ENCODE results near the gene CELA2A.
"Not testable (repeated sequence)": the region's sequence is repeated elsewhere in the genome, so short reads cannot be mapped to it uniquely, and the experiment has no call there.

CELA2A gene

DNA sequence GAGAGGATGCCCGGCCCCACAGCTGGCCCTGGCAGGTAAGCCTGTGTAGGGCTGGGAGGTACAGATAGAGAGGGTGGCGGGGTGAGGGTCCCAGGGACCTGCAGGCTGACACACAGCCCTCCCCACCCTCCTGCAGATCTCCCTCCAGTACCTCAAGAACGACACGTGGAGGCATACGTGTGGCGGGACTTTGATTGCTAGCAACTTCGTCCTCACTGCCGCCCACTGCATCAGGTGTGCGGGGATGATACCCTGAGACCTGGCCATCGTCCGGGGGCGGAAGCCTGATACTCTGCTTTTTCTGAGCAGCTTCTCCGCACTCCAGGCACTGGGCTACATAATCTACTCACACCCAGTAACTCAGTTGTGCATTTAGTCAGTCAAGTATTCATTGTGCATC lies 16.2 kb upstream of the CELA2A start:
- H3K4me3 ChIP-seq (ENCODE audit: low read length), result no peak overlapping the region
- no peak for DNase-seq (ENCODE audit: low read depth, low spot score)

DNA sequence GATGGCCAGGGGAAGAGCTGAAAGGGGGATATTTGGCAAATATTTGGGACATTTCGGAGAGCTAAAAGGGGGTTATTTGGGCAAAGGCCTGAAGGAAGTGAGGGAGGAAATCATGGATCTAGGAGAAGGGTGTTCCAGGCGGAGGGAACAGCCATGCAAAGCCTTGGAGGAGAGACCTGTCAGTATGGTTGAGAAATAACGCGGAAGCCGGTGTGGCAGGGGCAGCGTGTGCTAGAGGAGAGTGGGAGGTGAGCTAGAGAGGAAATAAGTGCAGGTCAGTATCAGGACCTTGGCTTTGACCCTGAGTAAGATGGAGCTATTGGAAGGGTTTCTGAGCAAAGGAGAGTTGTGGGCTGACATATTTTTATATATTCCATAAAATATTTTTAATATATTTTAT lies 15.3 kb upstream of the CELA2A start:
- no peak for DNase-seq (ENCODE audit: low read depth, low spot score)
- H3K4me3 ChIP-seq (ENCODE audit: low read length), result no peak overlapping the region

DNA sequence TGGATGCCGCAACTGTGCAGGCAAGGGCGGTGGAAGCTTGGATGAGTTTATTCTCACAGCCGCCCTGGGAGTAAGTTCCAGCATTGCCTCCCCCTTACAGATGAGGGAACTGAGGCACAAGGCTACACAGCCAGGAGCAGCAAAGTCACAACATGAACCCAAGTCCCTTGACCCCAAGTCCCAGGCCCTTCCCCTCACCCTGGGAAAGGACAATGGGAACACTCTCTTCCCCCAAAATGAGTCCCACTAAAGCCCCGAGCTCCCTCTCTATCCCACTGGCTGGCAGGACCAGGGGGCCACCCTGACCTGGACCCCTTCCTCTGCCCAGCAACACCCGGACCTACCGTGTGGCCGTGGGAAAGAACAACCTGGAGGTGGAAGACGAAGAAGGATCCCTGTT lies 14.4 kb upstream of the CELA2A start:
- no peak overlapping the region for H3K4me3 ChIP-seq (ENCODE audit: low read length)
- no peak for DNase-seq (ENCODE audit: low read depth, low spot score)

DNA sequence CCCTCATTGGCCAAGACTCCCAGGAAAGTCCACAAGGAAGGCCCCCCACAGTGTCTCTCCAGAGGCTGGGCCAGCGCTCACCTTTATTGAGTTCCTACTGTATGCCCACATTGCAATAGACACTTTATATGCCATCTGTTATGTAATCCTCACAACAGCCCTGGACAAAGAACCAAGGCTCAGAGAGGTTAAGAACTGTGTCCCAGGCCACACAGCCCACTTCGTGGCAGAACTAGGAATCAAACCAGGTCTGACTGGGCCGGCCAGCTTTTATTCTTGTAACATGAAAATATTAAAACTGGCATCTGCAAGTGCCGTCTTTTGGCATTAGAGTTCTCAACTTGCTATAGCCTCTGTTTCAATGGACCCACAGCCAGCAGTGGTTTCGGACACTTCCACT lies 13.8 kb upstream of the CELA2A start:
- DNase-seq (ENCODE audit: low read depth, low spot score), result no peak
- no peak overlapping the region for H3K4me3 ChIP-seq (ENCODE audit: low read length)

DNA sequence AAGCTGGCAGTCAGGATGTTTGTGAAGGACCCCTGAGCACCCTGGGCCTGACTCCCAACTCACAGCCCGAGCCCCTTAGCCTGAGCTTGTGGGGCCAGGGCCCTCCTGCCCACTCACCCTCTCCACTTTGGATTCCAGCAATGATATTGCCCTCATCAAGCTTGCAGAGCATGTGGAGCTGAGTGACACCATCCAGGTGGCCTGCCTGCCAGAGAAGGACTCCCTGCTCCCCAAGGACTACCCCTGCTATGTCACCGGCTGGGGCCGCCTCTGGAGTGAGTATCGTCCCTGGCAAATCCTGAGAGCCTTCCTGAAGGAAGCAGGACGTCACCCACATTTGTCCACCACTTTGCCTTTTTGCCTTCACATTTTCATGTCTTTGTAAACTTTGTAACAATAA lies 13.3 kb upstream of the CELA2A start:
- no peak for DNase-seq (ENCODE audit: low read depth, low spot score)

DNA sequence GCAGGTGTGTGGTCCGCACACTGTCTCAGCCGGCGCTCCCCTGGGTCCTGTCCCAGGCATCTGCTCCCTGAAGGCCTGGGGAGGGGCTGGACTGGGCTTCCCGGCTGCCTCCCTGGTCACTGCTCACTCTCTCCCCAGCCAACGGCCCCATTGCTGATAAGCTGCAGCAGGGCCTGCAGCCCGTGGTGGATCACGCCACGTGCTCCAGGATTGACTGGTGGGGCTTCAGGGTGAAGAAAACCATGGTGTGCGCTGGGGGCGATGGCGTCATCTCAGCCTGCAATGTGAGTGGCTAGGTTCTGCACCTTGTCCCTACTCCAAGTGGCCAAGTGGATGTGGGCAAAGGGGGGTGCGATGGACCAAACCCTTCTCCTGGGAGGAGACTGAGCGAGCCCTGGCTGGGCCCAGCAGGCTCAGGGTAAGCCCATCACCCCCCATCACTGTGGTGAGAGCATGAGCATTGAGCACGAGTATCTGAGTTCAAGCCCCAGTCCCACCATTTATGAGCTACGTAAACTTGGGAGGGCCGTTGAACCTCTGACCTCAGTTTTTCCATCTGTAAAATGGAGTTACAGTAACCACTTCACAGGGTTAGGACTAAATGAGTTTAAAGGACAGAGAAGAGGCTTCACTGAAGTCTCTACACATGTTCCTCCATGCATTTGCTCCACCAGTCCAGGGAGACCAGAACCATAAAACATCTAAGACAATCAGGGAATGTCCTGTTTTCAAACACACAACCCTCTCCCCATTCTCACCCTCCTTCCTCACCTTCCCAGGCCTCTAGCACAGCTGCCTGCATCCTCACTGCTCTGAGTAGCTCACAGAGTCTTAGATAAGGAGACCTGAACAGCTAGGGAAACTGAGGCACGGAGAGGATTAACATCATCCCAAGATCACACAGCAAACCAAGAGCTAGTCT lies 11.8 kb upstream of the CELA2A start:
- no peak for DNase-seq (ENCODE audit: low read depth, low spot score)
- no peak overlapping the region for H3K4me3 ChIP-seq (ENCODE audit: low read length)

More for the DNA sequence above, 13.3 kb upstream of the CELA2A start:
- H3K4me3 ChIP-seq (ENCODE audit: low read length), result no peak overlapping the region

DNA sequence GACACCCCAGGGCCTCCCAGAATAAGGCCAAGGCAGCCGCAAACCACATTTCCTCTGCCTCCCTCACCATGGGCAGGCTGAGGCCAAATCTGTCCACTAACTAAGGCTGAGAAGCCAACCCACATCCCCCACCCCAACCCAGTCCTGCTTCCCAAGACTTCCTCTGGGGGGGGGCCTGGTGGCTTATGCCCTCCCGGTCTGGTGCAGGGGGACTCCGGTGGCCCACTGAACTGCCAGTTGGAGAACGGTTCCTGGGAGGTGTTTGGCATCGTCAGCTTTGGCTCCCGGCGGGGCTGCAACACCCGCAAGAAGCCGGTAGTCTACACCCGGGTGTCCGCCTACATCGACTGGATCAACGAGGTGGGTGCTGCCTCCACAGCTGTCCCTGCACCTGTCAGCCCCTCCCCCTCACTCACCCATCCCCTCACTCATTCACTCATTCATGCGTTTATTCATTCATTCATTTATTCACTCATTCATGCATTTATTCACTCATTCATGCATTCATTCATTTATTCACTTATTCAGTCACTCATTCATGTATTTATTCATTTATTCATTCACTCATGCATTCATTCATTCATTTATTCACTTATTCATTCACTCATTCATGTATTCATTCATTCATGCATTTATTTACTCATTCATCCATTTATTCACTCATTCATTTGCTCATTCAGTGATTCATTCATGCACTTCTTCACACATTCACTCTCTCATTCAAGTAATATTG lies 11.0 kb upstream of the CELA2A start:
- no peak overlapping the region for H3K4me3 ChIP-seq (ENCODE audit: low read length)
- no peak for DNase-seq (ENCODE audit: low read depth, low spot score)

DNA sequence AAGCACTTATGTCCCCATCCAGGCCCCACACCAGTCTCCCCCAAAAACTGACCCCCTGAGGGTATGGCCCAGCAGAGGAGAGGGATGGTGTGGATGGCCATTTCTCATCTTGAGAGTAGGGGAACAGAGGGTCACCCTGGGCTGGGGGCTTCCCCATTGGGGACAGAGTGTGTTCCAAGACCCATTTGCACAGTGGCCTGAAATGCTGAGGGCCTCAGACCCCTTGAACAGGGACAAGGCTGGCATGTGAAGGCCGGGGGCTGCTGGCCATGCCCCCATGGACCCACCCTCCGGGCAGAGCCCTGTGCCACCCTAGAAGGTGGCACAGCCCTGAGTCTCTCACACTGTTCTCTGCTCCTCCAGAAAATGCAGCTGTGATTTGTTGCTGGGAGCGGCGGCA lies 10.3 kb upstream of the CELA2A start:
- no peak for DNase-seq (ENCODE audit: low read depth, low spot score)
- no peak overlapping the region for H3K4me3 ChIP-seq (ENCODE audit: low read length)

DNA sequence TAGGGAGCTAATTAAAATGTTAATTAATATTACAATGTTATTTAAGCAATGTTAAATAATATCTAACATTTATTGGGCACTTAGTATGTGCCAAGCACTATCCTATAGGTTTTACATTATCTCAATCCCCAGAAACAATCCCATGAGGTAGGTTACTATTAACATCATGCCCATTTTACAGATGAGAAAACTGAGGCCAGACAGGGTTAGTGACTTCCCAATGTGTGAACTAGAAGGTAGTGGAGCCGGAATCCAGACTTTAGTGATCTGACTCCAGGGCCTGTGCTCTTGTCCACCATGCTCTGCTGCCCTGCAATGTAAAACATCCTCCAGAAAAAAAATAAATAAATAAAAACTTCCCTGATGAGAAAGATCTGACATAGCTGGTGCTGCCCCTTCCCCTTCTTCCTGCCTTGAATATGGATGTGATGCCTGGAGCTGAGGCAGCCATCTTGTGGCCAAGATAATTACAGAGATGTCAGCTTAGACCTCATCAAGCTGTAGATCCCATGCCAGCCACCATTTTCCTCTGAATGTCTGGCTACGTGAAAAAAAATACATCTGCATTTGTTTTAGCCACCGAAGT lies 7.6 kb upstream of the CELA2A start:
- DNase-seq (ENCODE audit: low read depth, low spot score), result no peak
- H3K4me3 ChIP-seq (ENCODE audit: low read length), result no peak overlapping the region

DNA sequence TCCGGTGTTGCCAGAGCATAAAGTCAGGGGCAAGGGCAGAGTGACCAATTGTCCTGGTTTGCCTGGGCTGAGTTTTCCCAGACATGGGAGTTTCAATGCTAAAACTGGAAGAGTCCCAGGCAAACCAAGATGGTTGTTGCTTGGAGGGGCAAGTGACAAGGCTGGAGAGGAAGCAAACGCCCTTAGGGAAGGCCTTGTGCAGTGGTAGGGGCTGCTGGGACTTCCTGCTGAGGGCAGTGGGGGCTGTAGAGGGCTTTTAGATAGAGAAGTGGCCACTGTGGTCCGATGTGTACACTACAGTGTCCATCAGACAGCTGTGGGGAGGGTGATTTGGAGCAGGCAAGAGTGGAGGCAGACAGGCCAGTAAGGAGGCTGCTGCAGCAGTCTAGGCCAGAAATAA lies 7.0 kb upstream of the CELA2A start:
- H3K4me3 ChIP-seq (ENCODE audit: low read length), result no peak overlapping the region
- DNase-seq (ENCODE audit: low read depth, low spot score), result no peak

DNA sequence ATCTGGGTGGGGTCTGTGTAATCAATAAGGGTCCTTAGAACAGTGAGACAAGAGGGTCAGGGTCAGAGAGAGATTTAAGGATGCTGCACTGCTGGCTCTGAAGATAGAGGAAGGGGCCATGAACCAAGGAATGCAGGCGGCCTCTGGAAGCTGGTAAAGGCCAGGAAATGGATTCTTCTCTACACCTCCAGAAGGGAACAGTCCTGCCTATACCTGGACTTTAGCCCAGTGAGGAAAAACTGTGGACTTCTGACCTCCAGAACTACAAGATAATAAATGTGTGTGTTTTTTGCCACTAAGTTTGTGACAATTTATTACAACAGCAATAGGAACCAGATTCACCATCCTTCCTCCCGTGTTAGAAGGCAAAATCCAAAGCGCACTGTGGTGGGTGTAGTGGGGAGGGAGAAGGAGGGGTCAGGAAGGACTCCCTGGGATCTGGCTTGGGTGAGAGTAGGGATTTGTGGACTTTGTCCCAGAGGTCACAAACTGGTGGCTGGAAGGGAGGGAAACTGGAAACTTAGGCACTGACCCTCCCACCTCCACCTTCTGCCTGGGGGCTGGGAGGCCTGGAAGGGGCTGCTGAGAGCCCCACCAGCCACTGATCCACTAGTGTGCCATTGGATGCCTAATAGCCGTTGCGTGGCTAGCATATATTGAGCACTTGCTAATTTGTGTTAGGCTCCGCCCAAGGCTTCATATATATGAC lies 5.4 kb upstream of the CELA2A start:
- no peak for DNase-seq (ENCODE audit: low read depth, low spot score)
- H3K4me3 ChIP-seq (ENCODE audit: low read length), result no peak overlapping the region

DNA sequence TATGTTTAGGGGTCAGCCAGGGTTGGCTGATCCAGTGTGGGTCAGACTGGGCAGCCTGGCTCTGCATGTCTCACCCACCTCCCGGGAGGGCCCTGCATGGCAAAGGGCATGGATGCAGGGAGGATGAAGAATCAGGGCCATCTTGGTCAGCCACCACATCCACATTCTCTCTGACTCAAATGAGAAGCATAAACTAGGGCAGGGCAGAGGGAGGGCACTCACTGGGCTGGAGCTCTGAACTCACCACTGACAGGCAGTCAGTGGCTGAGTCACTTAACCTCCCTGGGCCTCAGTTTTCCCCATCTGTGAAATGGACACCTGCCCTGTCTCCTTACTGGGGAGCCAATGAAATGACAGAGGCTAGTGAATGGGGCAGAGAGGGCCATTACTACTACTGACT lies 4.3 kb upstream of the CELA2A start:
- DNase-seq (ENCODE audit: low read depth, low spot score), result no peak
- no peak overlapping the region for H3K4me3 ChIP-seq (ENCODE audit: low read length)

DNA sequence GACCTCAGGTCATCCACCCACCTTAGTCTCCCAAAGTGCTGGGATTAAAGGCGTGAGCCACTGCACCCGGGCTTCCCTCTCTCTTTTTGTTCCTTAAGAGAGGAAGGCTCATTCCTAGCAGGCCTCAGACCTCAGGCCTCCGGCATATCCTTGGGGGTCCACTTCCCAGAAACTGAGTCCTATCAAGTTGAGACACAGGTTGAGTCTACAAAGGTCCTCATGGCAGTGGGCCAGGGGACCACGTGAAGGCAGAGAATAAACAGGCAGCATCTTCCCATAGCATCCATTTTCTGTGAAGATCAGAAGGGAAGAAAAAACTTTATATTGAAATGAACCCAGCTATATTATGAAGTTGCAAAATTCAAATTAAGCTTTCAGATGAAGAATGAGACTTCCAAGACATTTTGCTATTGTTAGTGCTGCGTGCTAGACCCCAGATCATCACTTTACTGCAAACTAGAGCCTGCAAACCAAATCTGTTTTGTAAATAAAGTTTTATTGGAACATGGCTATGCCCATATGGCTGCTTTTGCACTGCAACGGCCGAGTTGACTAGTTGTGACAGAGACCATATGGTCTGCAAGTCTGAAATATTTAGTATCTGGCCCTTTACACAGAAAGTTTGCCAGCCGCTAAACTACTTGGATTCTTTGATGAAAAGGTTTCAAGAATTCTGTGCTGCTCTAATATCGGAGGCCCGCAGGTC lies 3.5 kb upstream of the CELA2A start:
- DNase-seq (ENCODE audit: low read depth, low spot score), result no peak

DNA sequence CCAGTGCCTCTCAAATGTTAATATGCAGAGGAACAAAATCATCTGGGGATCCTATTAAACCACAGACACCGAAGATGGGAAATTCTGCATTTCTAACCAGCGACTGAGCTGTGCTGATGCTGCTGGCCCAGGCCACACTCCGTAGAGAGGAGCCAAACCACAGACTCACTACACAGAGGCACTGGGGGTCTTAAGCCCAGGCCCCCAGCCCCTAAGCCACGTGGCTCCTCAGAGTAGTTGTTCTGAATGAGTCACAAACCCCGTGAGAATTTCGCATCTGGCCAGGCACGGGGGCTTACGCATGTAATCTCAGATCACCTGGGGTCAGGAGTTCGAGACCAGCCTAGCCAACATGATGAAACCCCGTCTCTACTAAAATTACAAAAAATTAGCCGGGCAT lies 2.8 kb upstream of the CELA2A start:
- no peak for DNase-seq (ENCODE audit: low read depth, low spot score)
- H3K4me3 ChIP-seq (ENCODE audit: low read length), result no peak overlapping the region

More for the DNA sequence above, 3.5 kb upstream of the CELA2A start:
- no peak overlapping the region for H3K4me3 ChIP-seq (ENCODE audit: low read length)

DNA sequence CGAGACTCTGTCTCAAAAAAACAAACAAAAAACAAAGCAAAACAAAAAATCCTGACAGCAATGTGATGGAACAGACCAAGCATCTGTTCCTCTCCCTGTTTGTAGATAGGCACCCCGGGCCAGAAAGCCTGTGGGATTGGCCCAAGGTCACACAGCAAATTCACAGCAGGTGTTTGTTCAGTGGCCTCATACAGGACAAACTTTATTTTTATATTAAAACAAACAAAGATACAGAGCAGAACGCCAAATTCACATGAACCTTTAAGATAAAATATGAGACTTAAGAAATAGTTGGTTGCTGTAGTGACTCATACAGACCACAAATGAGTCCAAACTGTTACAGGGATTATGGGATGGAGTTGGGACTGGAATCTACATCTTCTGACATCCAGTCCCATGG lies 2.3 kb upstream of the CELA2A start:
- DNase-seq (ENCODE audit: low read depth, low spot score), result no peak
- no peak overlapping the region for H3K4me3 ChIP-seq (ENCODE audit: low read length)

DNA sequence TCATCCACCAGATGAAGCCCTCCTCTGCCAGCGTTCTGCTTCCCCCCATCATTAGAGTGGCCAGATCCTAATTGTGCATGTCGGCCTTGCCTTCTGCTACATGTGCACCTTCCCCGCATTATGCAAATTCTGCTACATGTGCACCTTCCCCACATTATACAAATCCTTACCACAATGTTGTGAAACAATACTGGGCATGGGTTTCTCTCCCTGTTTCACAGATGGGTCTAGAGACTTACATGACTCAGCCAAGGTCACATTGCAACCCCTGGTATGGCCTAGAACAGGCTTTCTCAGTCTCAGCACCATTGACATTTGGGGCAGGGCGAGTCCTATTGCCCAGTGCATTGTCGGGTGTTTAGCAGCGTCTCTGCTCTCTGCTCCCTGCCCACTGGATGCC lies 1.0 kb upstream of the CELA2A start:
- H3K4me3 ChIP-seq (ENCODE audit: low read length), result no peak overlapping the region
- DNase-seq (ENCODE audit: low read depth, low spot score), result no peak

DNA sequence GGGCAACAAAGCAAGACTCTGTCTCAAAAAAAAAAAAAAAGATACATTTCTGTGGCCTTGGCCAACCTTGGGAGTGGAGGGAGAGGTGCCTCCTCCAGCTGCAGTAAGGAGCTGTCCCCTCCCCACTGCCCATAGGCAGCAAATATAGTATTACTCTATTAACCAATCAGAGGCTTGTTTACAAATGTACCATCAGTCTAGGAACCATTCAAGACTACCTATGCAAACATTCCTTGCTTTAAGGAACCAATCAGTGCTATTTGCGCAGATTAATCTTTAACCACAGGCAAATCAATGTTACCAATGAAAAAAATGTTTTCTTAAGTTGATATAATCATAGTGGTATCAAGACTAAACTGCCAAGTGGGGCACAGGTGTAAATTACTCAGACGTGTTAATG lies 1.1 kb downstream of the CELA2A start:
- DNase-seq (ENCODE audit: low read depth, low spot score), result no peak
- no peak overlapping the region for H3K4me3 ChIP-seq (ENCODE audit: low read length)

DNA sequence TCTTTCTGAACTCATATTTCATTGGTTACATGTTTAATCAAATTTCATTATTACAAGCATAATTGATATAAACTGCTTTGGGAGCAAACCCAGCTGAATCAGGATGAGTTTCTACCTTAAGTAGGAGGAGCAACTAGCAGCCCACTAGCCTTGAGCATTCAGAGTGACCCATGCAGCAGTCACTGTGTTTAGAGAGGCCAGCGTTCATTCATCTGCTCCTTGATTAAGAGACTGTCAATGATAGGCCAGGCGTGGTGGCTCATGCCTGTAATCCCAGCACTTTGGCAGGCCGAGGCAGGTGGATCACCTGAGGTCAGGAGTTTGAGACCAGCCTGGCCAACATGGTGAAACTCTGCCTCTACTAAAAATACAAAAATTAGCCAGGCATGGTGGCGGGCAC lies 1.9 kb downstream of the CELA2A start:
- not testable (repeated sequence) for H3K4me3 ChIP-seq (ENCODE audit: low read length); DNase-seq (ENCODE audit: low read depth, low spot score)
